Cardiac fibroblast (primary cell): ENCODE results near the gene RIMS3.
A peak's percentile ranks its signal among the peaks of the same experiment; 100 is the strongest.
"Not testable (repeated sequence)": the region's sequence is repeated elsewhere in the genome, so short reads cannot be mapped to it uniquely, and the experiment has no call there.

Experiments
- DNase-seq, 2 donors: peaks; one replicate each; pipeline versions ENCODE4 v3.0.0 to v3.0.0-alpha.2; 2010; ENCODE audit warnings: low read depth in 2 of 2
- H3K4me3 ChIP-seq, 2 donors: replicated peaks in 1 of 2; 1 replicate in 1 of 2; 2 replicates in 1 of 2; pipeline ENCODE4 v1.5.1; 2011; ENCODE audit warnings: low read depth in 2 of 2, low read length in 2 of 2, mild to moderate bottlenecking in 2 of 2, moderate library complexity in 1 of 2
- CTCF ChIP-seq: IDR thresholded peaks from one replicate; pipeline ENCODE4 v1.5.1; 2011; ENCODE audit warnings: low read depth, mild to moderate bottlenecking, low read length, inconsistent platforms

RIMS3 gene

DNA sequence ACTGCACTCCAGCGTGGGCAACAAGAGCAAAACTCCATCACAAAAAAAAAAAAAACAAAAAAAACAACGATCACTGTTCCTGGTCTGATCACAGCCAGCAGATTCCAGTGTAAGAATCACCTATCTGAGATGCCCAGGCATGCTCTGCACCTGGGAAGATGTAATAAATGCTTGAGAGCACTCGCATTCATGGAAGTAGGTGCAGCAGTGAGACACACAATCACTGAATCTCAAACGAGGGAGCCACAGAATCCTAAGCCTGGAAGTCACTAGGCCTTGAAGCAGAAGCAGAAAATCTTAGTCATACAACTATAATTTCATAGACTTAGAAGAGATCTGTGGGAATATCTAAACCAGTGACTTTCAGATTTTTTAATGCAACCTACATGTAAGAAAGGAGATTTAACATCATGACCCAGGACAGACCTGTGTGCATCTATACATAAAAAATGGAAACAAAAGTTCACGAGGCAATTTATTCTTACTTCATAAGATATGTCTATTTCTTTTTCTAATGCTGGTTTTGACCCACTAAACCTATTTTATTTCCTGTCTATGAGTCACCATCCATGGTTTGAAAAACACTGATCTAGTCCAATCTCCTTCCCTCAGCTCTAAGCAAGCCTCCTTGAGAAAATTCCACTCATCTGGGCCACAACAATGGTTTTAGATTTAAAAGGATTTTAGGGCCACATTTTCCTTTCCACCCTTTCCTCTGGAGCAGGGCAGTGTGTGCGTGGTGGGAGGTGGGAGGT is 30.4 kb downstream of the RIMS3 start:
- no peak for TF ChIP-seq CTCF
- DNase-seq: peak in 1 of 2 donors; percentile 31
- no peak overlapping the region for H3K4me3 ChIP-seq

DNA sequence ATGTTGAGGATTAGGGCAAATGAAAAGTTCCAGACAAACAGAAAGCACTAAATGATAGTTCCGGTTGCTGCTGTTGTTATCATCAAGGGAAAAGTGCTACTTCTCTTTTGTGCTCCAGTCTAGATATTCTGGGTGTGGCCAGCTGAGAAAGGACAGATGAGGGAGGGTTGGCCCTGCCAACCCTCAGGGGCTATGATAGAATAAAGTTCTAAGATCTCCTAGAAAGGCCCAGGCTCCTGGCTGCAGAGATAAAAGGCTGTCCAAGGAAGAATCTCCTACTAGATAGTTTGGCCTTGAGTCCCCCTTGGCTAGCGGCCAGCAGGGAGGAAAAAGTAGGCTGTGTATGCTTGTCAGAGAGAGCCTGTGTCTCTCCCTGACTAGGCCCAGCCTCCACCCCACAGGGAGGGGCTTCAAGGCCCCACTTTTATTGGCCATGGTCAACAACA is 31.5 kb downstream of the RIMS3 start:
- no peak overlapping the region for H3K4me3 ChIP-seq
- TF ChIP-seq CTCF: no peak
- no peak for DNase-seq

DNA sequence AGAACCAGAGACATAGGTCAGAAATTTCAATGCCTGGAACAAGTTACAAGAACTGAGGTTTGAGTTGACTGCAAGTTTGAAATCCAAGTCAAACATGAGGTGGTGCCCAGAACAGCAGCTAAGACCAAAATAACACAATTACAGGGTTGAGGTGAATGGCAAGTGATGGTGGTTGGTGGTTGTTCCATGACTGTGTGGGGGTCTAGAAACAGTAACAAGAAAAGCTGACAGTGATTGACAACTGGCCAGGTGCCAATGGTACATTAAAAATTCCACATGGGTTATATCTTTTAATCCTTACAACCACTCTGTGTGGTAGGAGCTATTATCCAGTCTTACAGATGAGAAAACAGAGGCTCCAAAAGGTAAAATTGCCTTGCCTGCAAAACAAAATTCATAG is 32.0 kb downstream of the RIMS3 start:
- TF ChIP-seq CTCF: no peak
- no peak for DNase-seq

DNA sequence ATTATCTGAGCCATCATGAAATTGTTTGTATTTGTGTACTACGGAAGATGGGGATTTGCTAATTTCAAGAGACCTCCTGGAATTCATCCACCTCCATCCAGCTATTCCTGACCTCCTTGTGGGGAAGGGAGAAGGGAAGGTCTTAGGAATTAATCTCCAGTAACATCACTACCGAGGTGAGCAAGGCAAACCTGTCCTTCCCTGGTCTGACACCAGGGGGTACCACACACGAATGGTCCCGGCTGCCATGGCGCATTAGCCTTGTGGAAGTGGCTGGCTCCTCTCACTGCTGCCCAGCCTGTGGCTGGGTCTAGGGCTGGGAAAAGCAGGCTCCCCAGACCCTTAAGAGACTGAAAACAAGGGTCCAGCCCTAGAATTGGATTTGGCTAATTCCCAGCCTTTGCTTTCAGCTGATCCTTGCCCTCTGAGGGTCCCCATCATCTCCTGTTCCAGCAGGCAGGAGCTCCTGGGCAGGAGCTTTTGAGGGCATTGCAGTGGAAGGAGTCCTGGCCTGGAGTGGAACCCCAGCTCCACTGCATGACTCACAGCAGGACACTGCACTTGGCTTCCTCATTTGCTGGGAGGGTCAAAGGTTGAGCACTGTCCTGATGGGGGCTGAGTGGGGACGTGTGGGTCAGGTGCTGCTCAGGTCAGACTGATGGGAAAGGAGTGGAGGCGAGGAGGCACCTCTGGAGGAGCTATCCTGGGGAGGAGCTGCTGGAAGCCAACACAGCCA is 34.8 kb downstream of the RIMS3 start:
- TF ChIP-seq CTCF: peak; percentile 63
- DNase-seq: peak; percentile 29 to 53
- H3K4me3 ChIP-seq: no peak overlapping the region

More for the DNA sequence above, 32.0 kb downstream of the RIMS3 start:
- no peak overlapping the region for H3K4me3 ChIP-seq

GRCh38 chr1:40629546-40629945 is 35.9 kb downstream of the RIMS3 start:
- not testable (repeated sequence) for H3K4me3 ChIP-seq, DNase-seq

DNA sequence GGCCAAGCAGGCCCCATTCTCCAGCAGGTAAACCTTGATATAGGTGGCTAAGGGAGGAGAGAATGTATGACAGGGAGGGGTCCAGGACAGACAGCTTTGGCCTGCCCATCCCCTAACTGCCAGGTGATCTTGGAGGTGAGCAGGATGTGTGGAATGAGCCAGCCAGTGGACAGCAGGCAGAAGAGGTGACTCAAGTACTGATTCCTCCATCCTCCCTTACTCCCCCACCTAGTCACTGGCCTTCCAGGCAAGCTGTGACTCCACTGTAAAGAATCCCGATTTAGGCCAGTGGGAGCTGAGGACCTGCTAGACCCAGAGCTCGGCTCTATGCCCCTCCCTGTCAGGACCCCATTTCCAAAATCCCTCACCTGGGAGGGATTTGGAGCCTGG is 36.6 kb downstream of the RIMS3 start:
- DNase-seq: no peak
- H3K4me3 ChIP-seq: no peak overlapping the region
- TF ChIP-seq CTCF: no peak
